ENCODE measurements around the gene SOSTDC1.

GRCh38 chr7:16416289-16417282 is 49.0 kb downstream of the SOSTDC1 start:
- TF ChIP-seq, protein P1, sequence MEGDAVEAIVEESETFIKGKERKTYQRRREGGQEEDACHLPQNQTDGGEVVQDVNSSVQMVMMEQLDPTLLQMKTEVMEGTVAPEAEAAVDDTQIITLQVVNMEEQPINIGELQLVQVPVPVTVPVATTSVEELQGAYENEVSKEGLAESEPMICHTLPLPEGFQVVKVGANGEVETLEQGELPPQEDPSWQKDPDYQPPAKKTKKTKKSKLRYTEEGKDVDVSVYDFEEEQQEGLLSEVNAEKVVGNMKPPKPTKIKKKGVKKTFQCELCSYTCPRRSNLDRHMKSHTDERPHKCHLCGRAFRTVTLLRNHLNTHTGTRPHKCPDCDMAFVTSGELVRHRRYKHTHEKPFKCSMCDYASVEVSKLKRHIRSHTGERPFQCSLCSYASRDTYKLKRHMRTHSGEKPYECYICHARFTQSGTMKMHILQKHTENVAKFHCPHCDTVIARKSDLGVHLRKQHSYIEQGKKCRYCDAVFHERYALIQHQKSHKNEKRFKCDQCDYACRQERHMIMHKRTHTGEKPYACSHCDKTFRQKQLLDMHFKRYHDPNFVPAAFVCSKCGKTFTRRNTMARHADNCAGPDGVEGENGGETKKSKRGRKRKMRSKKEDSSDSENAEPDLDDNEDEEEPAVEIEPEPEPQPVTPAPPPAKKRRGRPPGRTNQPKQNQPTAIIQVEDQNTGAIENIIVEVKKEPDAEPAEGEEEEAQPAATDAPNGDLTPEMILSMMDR (IDR thresholded peaks at IDR 0.05), result no peak
- no peak for TF ChIP-seq MXI1 (IDR thresholded peaks at IDR 0.05; ENCODE audit: low read depth, low read length)
- TF ChIP-seq RAD21 (IDR thresholded peaks at IDR 0.05; ENCODE audit: low read length), result no peak
- TF ChIP-seq, protein P2, sequence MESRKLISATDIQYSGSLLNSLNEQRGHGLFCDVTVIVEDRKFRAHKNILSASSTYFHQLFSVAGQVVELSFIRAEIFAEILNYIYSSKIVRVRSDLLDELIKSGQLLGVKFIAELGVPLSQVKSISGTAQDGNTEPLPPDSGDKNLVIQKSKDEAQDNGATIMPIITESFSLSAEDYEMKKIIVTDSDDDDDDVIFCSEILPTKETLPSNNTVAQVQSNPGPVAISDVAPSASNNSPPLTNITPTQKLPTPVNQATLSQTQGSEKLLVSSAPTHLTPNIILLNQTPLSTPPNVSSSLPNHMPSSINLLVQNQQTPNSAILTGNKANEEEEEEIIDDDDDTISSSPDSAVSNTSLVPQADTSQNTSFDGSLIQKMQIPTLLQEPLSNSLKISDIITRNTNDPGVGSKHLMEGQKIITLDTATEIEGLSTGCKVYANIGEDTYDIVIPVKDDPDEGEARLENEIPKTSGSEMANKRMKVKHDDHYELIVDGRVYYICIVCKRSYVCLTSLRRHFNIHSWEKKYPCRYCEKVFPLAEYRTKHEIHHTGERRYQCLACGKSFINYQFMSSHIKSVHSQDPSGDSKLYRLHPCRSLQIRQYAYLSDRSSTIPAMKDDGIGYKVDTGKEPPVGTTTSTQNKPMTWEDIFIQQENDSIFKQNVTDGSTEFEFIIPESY (IDR thresholded peaks at IDR 0.05; ENCODE audit: borderline replicate concordance, low read depth), result no peak
- TF ChIP-seq, protein P3, sequence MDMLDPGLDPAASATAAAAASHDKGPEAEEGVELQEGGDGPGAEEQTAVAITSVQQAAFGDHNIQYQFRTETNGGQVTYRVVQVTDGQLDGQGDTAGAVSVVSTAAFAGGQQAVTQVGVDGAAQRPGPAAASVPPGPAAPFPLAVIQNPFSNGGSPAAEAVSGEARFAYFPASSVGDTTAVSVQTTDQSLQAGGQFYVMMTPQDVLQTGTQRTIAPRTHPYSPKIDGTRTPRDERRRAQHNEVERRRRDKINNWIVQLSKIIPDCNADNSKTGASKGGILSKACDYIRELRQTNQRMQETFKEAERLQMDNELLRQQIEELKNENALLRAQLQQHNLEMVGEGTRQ (IDR thresholded peaks at IDR 0.05; ENCODE audit: borderline replicate concordance, low read depth, low read length), result no peak
- no peak for TF ChIP-seq GATA2 (CRISPR knock-in tag; IDR thresholded peaks at IDR 0.05)
- no peak for TF ChIP-seq FOXM1 (IDR thresholded peaks at IDR 0.05; ENCODE audit: low read depth)
- TF ChIP-seq SIN3A (IDR thresholded peaks at IDR 0.05; ENCODE audit: borderline replicate concordance, low read depth, low read length), result no peak
- no peak; the same call in 1 of the 2 replicates for TF ChIP-seq NFIC (IDR thresholded peaks at IDR 0.05; ENCODE audit: borderline replicate concordance)
- TF ChIP-seq EP300 (IDR thresholded peaks at IDR 0.05; ENCODE audit: borderline replicate concordance in 1 of 2, low read depth in 1 of 2, low read length in 1 of 2), result no peak; a peak in 1 of 4 replicates
- TF ChIP-seq CHD2 (IDR thresholded peaks at IDR 0.05; ENCODE audit: low read length, partially characterized antibody), result no peak

Measured in SK-N-SH (cell line).